ENCODE results near the gene FAM151A. TPM values are rescaled to one million over a fixed set of nuclear protein-coding genes. Genes with fewer than 3 reads are reported as not detected.

Gene FAM151A
- total and polyA plus RNA-seq, 2 of the 13 experiments (the other 11 are each of a cell fraction or from before 2014, with no cell fraction given) = 0.29 to 3.6 TPM

GRCh38 chr1:54566438-54567141, 56.7 kb downstream of the FAM151A start (continued):
- TF ChIP-seq MXD3 (CRISPR knock-in tag; IDR thresholded peaks at IDR 0.05) = no peak
- no peak for TF ChIP-seq ZBTB44 (CRISPR knock-in tag; IDR thresholded peaks at IDR 0.05)
- no peak for TF ChIP-seq GATA4 (IDR thresholded peaks at IDR 0.05; ENCODE audit: borderline replicate concordance, low read depth)
- TF ChIP-seq ARID2 (CRISPR knock-in tag; IDR thresholded peaks at IDR 0.05; ENCODE audit: borderline replicate concordance) = no peak
- TF ChIP-seq, protein P1, sequence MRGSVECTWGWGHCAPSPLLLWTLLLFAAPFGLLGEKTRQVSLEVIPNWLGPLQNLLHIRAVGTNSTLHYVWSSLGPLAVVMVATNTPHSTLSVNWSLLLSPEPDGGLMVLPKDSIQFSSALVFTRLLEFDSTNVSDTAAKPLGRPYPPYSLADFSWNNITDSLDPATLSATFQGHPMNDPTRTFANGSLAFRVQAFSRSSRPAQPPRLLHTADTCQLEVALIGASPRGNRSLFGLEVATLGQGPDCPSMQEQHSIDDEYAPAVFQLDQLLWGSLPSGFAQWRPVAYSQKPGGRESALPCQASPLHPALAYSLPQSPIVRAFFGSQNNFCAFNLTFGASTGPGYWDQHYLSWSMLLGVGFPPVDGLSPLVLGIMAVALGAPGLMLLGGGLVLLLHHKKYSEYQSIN (CRISPR knock-in tag; IDR thresholded peaks at IDR 0.05; ENCODE audit: borderline replicate concordance) = no peak
- no peak for TF ChIP-seq ZNF230 (CRISPR knock-in tag; IDR thresholded peaks at IDR 0.05)
- TF ChIP-seq ZNF737 (CRISPR knock-in tag; IDR thresholded peaks at IDR 0.05; ENCODE audit: borderline replicate concordance) = no peak
- no peak for TF ChIP-seq NKX3-1 (CRISPR knock-in tag; IDR thresholded peaks at IDR 0.05)

DNA sequence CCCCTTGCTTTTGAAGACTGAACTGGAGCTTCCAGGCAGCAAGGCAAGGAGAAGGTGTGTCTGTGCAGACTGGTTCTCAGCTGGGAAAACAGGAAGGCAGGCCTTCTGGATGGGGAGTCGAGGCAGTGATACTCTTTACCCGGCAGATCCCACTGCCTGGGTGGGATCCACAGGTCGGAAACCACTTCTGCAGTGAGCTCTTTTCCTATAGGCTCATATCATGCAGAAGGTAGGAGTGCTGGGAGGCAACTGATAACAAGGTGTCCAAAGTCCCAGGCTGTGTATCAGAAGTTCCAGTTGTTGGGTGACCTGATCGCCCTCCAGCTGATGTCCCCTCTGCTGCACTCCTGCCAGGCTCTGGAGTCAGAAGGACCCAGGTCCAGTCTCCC, 58.2 kb downstream of the FAM151A start:
- WGBS (ENCODE audit: low lambda C conversion rate) = 0% methylated on average over 1 of the region's 4 CpGs
- Histone ChIP-seq H3K27me3 (ENCODE audit: control insufficient read depth in 1 of 2, insufficient read depth in 2 of 2, low read length in 2 of 2) (no peaks in the 10 kb centered on the region), H3K79me2 (ENCODE audit: insufficient read depth, low read length) (no peaks in the 10 kb centered on the region), H3K4me1 (ENCODE audit: insufficient read depth, low read length) (peaks cover 51% of the 10 kb centered on the region), H2AFZ (ENCODE audit: low read length) (no peak overlapping the region), H3K27ac (ENCODE audit: extremely low read length, insufficient read depth, low read length) (peak overlapping the region; percentile 1), H3K4me3 (replicated peaks in 1 of 3; ENCODE audit: insufficient read depth in 1 of 3, low read depth in 2 of 3, low read length in 3 of 3) (peak overlapping the region in 1 of 3 experiments; percentile 53; a peak in 1 of 6 replicates), H3K4me2 (ENCODE audit: low read depth, low read length) (peak overlapping the region; percentile 70), H3K36me3 (replicated peaks in 1 of 2; ENCODE audit: control insufficient read depth in 1 of 2, insufficient read depth in 2 of 2, low read length in 2 of 2) (no peaks in the 10 kb centered on the region), H3K9me3 (ENCODE audit: low read length) (no peaks in the 10 kb centered on the region), H4K20me1 (ENCODE audit: insufficient read depth, low read length) (no peaks in the 10 kb centered on the region), H3K9ac (ENCODE audit: insufficient read depth, low read depth, low read length) (no peak overlapping the region)
- peak; percentile 63 for DNase-seq (ENCODE audit: low spot score)
- ATAC-seq = peak; percentile 89
- in situ Hi-C loops (cut with HindIII; ENCODE audit: extremely low pct_ligation_motif_present, low pct_unique_long_range_greater_than_20kb) (no loop called here), intact Hi-C loops (cut with micrococcal nuclease; ENCODE audit: unreplicated experiment) (no loop called here)
- FAIRE-seq = peak; percentile 65
- ChIA-PET CTCF (ENCODE audit: low intra/inter-chr PET ratio, low total read pairs) (no interaction called here), POLR2A (interaction anchor here (0.9 to 3.8 kb wide), 3 partner anchors 12 to 16 kb away, joined by 3 to 14 read pairs (median 13); no protein-coding TSS in a partner anchor)
- no TSS peak for BruUV-seq (replicated peaks)
- TF ChIP-seq FOXO1 (CRISPR knock-in tag; IDR thresholded peaks at IDR 0.05) (peak; percentile 32; the same call in 1 of the 2 replicates), NR2F6 (IDR thresholded peaks at IDR 0.05) (no peak), NR2F6 (CRISPR knock-in tag; IDR thresholded peaks at IDR 0.05) (0 out of 2 replicates have a peak, but pooled peaks have one; percentile 16), SOX6 (IDR thresholded peaks at IDR 0.05) (no peak), SOX6 (CRISPR knock-in tag; IDR thresholded peaks at IDR 0.05) (peak; percentile 20; the same call in 1 of the 2 replicates), MTA1 (CRISPR knock-in tag; IDR thresholded peaks at IDR 0.05; ENCODE audit: borderline replicate concordance) (peak; percentile 42; the same call in 1 of the 2 replicates), SPEN (CRISPR knock-in tag; IDR thresholded peaks at IDR 0.05; ENCODE audit: low read depth) (0 out of 2 replicates have a peak, but pooled peaks have one; percentile 18)
- TF ChIP-seq, protein P2, sequence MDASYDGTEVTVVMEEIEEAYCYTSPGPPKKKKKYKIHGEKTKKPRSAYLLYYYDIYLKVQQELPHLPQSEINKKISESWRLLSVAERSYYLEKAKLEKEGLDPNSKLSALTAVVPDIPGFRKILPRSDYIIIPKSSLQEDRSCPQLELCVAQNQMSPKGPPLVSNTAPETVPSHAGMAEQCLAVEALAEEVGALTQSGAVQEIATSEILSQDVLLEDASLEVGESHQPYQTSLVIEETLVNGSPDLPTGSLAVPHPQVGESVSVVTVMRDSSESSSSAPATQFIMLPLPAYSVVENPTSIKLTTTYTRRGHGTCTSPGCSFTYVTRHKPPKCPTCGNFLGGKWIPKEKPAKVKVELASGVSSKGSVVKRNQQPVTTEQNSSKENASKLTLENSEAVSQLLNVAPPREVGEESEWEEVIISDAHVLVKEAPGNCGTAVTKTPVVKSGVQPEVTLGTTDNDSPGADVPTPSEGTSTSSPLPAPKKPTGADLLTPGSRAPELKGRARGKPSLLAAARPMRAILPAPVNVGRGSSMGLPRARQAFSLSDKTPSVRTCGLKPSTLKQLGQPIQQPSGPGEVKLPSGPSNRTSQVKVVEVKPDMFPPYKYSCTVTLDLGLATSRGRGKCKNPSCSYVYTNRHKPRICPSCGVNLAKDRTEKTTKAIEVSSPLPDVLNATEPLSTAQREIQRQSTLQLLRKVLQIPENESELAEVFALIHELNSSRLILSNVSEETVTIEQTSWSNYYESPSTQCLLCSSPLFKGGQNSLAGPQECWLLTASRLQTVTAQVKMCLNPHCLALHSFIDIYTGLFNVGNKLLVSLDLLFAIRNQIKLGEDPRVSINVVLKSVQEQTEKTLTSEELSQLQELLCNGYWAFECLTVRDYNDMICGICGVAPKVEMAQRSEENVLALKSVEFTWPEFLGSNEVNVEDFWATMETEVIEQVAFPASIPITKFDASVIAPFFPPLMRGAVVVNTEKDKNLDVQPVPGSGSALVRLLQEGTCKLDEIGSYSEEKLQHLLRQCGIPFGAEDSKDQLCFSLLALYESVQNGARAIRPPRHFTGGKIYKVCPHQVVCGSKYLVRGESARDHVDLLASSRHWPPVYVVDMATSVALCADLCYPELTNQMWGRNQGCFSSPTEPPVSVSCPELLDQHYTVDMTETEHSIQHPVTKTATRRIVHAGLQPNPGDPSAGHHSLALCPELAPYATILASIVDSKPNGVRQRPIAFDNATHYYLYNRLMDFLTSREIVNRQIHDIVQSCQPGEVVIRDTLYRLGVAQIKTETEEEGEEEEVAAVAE (CRISPR knock-in tag; IDR thresholded peaks at IDR 0.05; ENCODE audit: borderline replicate concordance) = peak; percentile 74

Data from HepG2 (cell line).